ENCODE data around the gene COL1A1.

- TF ChIP-seq, protein P1, sequence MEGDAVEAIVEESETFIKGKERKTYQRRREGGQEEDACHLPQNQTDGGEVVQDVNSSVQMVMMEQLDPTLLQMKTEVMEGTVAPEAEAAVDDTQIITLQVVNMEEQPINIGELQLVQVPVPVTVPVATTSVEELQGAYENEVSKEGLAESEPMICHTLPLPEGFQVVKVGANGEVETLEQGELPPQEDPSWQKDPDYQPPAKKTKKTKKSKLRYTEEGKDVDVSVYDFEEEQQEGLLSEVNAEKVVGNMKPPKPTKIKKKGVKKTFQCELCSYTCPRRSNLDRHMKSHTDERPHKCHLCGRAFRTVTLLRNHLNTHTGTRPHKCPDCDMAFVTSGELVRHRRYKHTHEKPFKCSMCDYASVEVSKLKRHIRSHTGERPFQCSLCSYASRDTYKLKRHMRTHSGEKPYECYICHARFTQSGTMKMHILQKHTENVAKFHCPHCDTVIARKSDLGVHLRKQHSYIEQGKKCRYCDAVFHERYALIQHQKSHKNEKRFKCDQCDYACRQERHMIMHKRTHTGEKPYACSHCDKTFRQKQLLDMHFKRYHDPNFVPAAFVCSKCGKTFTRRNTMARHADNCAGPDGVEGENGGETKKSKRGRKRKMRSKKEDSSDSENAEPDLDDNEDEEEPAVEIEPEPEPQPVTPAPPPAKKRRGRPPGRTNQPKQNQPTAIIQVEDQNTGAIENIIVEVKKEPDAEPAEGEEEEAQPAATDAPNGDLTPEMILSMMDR (IDR thresholded peaks at IDR 0.05), result no peak
- no peak for TF ChIP-seq POLR2A (IDR thresholded peaks at IDR 0.05)
Measured at GRCh38 chr17:50145532-50146229, 55.8 kb downstream of the COL1A1 start.
